NCI-H1105 treated with DMSO at 0.1 percent for 48 hours (cell line): Measurements from ENCODE around the gene FNDC8.
"Not testable (repeated sequence)": the region's sequence is repeated elsewhere in the genome, so short reads cannot be mapped to it uniquely, and the experiment has no call there.

Experiments
- DNase-seq: peaks from one replicate; lab custom pipeline; 2025; lab: John Stamatoyannopoulos, UW

The FNDC8 gene

DNA sequence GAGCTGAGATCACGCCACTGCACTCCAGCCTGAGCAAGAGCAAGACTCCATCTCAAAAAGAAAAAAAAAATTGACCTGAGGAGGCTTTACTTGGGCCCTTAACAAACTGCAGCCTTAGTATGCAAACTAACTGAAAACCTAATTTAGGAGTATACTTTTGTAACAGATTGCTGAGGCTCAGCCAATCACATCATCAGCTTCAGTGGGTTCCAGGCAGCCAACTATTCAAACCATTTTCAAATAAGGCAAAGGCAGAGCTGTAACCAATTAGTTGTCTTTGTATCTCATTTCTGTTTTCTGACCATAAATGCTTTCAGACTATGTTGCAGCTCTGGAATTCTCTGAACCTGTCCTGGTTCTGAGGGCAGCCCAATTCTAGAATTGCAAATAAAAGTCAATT lies 25.7 kb upstream of the FNDC8 start:
- no peak for DNase-seq

DNA sequence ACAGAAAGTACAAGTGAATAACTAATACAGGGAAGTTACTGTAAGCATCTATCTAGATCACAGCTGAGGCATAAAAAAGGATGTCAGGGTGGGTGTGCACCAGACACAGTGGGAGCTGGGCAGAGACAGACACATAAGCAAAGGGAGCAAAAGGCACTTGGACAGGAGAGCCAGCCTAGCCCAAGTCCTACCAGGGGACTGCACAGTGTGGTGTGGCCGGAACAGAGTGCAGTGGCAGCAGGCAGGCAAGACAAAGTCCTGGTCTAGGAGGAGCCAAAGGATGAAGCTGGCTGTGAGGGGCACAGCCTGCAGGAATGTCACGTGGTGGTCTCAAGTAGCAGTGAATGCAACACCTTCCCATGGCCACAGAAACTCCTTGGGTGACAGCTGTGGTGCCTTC lies 23.6 kb upstream of the FNDC8 start:
- DNase-seq = no peak

DNA sequence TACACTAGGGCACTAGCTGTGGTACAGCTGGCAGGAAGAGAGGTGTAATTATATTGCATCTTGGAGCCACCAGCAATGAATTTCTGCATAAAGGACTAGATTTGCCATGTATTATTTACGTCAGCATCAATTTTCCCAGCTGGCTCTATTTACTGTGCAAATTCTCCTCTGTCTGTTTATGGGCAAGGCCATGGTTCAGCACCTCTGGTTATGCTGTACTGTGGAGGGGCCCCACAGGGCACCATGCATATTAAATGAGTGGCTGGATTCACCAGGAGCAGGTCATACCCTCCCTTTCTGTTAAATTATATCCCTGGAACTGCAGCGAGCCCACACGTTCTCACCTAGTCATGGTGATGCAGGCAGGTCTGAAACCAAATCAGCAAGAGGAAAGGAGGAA lies 21.5 kb upstream of the FNDC8 start:
- no peak for DNase-seq

DNA sequence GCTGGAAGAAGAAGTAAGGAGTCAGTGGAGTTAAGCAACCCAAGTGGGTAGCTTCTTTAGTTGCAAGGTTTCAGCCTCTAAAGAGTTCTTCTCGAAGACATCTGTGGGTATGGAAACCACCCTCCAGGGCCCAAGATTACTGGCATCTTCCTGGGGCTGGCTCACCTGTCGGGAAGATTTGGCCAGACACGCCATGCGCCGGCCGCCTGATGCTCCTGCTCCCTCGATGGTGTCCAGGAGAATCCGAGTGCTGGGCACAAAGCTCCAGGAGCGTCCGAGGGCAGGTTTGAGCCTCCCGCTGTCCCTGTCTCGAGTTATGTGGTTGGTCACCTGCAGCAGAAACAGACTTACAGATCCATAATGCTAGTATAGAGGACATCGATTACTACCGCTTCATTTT lies 20.4 kb upstream of the FNDC8 start:
- DNase-seq = no peak

DNA sequence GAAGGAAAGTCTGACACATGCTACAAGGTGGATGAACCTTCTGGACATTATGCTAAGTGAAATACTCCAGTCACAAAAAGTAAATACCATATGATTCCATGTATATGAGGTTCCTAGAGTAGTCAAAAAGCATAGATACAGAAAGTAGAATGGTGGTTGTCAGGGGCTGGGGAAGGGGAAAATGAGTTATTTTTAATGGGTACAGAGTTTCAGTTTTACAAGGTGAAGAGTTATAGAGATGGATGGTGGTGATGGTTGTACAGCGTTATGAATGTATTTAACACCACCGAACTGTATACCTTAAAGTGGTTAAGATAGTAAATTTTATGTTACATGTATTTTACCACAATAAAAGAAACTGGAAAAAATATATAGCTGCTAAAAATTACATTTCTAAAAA lies 19.7 kb upstream of the FNDC8 start:
- DNase-seq = no peak

DNA sequence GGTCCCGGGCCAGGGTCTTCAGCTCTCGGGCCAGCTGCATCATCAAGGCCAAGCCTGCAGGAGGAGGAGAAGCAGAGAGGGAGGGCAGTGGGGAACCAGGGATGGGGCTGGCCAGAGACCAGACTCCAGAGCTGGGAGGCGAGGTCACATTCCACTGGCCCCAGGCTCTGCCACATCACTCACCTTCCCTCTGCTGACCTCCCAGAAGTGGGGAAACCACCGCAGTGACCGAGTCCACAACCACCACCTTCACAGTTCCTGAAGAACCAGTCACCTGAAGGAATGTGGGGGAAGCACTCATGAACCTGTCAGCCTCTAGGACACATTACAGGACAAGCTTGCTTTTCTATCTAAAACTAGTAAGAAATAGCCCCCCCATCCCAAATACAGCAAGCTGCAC lies 18.1 kb upstream of the FNDC8 start:
- no peak for DNase-seq

DNA sequence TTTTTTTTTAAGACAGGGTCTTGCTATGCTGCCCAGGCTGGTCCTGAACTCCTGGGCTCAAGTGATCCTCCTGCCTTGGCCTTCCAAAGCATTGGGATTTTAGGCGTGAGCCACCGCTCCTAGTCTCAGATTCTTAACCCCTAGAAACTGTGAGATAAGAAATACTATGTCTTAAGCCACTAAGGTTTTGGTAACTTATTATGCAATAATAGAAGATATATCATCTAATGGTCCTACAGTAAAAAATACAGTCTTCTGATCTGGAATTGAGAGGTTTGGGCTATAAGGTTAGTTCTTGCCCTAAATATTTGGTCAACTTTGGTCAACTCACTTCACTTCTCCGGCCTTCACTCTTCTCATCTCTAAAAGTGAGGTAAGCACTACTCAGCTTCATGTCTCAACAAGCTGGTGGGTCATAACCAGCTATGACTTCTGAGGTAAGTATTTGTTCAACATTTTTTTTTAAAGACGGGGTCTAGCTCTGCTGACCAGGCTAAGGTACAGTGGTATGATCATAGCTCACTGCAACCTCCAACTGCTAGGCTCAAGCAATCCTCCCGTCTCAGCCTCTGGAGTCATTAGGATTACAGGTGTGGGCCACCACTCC lies 16.5 kb upstream of the FNDC8 start:
- DNase-seq = no peak

DNA sequence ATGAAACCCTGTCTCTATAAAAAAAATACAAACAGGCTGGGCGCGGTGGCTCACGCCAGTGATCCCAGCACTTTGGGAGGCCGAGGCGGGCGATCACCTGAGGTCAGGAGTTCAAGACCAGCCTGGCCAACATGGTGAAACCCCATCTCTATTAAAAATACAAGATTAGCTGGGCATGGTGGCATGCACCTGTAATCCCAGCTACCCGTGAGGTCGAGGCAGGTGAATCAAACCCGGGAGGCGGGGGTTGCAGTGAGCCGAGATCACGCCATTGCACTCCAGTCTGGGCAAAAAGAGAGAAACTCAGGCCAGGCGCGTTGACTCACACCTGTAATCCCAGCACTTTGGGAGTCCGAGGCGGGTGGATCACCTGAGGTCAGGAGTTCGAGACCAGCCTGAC lies 10.6 kb upstream of the FNDC8 start:
- not testable (repeated sequence) for DNase-seq

DNA sequence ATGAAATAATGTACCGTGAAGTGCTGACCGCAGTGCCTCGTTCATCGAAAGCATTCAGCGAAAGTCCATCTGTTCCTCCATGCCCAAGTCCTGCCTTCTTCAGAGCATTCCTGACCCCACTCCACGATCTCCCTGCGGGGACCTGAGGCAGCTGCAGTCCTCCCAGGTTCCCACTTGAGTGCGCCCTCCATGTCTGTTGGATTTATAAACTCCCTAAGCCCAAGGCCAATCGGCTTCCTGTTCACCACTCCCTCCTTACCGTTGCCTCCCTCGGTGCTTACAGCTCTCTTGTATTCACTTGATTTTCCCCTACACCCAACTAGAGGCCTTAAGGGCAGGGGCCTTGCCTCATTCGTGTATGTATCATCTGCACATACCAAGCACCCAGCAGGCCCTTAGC lies 4.6 kb upstream of the FNDC8 start:
- DNase-seq = no peak

DNA sequence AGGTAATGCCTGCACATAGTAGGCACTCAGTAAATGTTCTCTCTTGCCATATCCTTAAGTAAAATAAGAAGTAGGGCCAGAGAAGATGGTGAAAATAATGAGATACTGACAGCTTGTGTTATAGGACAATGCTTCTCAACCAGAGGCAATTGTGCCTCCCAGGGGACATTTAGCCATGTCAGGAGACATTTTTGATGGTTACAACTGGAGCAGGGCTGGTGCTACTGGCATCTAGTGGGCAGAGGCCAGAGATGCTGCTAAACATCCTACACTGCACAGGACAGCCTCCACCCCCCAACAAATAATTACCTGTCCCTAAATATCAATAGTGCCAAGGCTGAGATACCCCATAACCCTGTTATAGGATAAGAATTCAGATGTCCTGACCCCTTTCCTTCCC lies 3.4 kb upstream of the FNDC8 start:
- DNase-seq = no peak

DNA sequence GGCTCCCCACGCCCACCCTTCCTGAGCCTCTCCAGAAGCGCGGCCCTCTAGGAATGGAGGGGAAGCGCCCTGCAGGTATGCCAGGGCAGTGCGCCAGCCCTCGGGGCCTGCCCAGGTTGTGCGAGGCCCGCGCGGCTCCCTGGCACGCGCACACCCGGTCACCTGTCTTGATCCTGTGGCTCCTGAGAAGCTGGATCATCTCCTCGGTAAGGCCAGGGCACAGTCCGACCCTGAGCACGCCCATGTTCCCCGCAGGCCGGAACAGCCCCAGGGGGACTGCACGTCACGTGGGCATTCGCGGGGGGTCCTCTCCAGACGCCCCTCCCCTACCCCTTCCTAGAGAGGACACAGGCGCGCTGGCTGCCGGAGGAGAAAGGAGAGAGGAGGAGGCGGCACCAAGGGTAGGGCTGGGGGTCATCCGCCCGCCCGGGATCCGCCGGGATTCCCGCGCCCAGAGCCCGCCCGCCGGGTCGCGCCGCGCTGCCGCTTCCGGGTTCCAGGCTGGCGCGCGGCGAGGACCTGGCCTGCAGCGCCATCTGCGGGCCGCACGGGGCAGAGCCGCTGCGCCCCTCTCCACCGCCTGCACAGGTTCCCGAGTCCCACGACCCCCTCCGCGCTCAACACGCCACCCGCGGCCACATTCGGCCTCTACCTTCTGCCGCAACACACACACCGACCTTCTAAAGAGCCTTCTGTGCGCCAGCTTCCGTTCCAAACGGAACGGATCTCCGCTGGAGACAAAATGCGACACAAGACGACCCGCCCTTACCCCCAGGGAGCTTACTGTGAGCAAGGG lies 1.8 kb upstream of the FNDC8 start, which contains the start of gene RAD51D:
RAD51D (minus strand) TSS at position 491 of the 796 bp plus-strand sequence; CDS start at position 244, 247 bp downstream.
- peak; percentile 70 for DNase-seq

DNA sequence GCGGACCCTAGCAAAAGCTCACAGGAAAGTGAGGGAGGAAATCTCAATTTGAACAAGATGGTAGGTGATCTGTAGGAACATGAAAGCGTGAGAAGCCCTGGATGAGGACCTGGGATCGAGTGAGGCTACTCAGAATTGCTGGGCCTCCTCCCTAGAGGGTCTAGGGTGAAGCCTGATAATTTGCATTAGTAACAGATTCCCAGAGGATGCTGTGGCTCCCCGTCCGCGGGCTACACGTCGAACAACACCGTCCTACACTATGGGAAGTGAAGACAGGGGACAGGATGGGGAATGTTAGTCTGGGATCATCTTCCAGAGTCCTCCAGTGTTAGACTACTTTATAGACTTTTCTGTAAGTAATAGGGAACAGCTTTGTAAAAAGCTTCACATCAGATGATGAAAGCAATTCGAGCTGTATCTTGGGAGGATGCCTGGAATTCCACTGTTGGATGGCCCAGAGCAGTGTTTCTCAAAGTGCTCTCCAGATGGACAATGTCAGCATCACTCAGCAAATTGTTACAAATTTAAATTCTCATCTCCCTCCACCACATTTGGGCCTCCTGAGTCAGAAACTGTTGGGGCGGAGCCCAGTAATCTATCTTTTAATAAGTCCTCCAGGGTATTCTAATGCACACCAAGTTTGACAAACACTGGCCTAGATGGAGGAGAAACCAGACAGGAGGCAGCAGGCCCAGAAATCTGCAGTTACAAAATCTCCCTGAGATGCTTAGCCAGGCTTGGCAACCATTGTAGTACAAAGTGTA lies 6.5 kb downstream of the FNDC8 start:
- no peak for DNase-seq

DNA sequence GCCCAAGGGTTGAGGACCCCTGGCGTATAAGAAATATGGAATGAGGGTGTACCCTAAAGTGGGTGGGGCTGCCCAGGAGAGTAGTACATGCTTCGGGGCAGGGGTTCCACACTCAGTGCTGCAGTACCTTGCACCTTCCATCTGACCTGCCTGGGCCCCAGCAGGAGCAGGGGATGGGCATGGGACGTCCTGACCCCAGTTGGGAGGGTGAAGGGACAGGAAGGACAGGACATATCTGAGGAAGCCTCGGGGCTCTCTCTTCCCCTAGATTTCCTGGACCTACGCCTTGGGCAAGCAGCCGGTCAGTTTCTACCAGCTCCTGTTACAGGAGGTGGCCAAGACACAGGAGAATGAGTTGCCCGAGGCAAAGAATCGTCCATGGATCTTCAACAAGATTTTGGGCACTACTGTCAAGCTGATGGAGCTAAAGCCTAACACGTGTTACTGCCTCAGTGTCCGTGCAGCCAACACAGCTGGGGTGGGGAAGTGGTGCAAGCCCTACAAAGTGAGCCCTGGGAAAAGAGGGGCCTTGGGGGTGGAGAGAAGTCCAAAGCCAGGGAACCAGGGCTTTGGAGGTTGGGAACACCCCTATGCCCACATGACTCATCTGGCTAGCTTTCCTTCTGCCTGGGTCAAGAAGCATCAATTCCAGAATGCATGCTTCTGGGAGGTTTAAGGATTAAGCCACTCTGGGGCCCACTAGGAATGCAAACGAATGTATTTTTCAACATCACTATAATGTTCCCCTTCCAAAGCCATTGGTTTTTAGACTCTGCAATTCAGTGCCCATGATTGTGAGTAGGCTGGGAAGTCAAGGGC lies 7.9 kb downstream of the FNDC8 start:
- no peak for DNase-seq

DNA sequence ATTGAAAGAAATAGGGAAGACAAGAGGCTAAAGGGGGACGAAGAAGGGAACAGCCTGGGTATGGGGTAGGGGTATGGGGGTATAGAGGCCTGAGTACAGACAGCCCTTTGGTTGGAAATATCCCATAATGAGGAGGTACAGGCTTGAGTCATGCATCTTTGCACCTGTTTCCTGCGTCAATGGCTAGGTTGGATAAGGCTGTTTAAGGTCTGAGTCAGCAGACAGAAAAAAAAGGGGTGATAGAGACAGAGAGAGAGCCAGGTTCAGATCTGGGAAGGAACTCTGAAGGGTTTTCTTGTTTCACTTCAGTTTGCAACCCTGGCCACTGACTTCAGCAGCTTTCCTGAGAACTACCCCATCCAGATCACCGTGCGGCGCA lies 8.5 kb downstream of the FNDC8 start:
- DNase-seq = no peak

DNA sequence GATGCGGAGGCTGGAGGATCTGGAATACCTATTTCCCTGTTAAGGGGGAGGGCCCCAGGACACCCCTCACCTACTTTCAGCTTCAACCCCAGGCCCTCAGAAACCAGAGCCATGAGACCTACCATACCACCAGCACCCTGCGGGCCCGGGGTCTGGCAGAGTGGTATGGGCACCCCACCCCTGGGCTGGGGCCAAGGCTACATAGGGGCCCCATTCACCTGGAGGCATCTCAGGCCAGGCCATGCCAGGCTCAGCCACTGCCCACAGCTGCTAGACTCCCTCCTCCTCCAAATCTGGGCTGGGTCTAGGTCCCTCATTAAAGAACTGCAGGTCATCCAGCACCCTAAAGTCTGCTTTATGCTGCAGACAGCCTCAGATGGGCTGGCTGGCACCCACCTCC lies 9.0 kb downstream of the FNDC8 start:
- no peak for DNase-seq

DNA sequence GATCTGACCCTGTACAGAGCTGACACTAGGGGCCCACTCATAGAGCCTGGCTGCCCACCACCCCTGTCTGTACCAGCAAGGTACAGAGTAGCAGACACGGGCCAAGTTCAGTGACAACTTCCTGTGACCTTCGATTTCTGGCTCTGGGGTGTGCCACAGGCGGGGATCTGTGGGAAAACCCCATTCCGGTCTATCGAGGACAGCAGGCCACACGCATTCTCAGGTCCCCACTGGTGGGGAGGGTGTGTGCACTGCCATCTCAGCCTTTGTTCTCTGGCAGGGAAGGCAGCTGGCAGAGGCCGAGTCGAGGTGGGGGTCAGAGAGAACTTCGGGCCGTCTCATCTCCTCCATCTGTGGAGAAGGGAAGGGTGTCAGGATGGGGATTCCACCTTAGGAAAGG lies 10.7 kb downstream of the FNDC8 start:
- no peak for DNase-seq

DNA sequence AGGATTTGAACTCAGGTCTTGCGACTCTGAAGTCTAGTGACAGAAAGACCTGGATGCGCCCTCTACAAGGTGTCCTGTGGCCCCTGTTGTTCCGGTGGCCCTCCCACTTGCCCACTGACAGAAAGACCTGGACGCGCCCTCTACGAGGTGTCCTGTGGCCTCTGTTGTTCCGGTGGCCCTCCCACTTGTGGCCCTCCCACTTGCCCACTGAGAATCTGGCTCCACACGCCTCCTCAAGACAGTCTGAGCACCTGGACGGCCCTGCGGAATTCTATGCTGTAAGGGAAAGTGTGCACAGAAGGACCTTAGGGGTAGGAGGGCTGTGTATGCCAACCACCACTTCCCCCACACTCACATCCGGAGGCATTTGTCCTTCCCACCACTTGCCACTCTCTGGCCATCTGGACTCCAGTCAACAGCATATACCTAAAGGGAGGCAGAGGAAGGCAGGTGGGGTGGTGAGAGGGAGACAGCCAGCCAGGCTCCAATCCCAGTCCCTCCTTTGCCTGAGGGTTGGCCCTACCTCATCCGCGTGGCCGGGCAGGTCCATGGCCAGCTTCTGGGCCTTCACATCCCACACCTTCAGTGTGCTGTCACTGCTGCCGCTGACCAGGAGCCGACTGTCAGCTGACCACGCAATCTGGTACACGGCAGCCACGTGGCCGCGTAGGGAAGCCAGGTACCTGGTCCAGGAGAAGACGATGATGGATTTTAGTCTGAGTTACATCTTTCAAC lies 11.6 kb downstream of the FNDC8 start:
- DNase-seq = no peak

DNA sequence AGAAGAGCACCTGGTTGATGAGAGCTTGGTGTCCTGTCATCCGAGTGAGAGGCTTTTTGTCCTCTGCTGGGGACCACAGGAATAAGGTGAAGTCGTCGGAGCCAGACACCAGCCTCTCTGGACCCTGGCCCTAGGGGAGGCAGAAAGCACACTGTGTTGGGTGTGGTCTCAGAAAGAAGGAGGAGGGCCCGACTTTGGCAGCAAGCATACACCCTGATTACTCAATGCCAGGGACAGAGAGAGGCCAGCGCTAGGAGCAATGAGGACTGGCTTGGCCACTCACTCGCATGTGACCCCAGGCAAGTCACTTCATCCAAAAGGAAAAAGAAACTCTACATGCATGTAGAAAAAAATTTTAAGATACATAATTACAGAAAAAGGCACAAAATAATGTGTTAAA lies 13.9 kb downstream of the FNDC8 start:
- DNase-seq = no peak

DNA sequence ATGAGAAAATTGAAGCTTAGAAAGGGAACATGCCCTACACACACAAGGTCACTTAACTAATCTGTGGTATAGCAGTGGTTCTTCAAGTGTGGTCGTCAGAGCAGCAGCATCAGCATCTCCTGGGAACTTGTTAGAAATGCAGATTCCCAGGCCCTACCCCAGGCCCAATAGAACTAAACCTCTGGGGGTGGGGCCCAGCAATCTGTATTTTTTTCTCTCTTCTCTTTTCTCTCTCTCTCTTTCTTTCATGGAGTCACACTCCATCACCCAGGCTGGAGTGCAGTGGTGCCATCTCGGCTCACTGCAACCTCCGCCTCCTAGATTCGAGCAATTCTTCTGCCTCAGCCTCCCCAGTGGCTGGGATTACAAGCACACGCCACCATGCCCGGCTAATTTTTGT lies 16.8 kb downstream of the FNDC8 start:
- DNase-seq = no peak

DNA sequence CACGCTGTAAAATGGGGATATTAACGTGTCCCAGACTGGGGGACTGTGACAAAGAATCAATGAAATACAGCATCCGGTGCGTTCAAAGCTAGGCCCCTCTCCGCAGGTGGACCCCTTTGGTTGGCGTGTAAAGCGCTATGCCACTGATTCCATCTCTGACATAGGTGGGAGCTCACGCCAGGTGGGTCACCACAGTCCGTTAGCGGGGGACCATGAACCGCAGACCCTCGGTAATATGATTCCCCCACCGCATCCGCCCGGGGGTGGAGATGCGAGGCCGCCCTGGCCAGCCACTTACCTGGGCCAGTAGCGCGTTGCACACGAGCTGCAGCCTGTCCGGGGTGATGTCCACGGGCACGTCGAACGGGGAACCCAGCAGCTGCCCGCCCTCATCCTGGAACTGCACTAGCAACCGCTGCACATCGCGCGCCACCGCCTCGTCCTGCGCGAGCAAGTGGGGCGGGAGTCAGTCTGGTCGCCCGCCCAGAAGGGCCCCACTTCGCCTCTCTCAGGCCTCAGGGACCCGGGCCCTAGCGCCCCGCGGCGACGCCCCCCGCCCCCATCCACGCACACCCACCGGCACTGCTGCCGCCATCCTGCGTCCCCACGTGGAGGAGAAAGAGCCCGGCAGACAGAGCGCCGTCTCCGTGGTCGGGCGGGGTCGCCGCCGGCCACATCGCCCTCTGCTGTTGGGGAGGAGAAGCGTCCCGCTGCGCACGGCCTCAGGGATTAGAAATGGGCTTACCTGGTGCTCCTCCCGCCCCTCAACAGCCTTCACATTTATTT lies 20.5 kb downstream of the FNDC8 start, which contains the start of gene NLE1:
NLE1 (minus strand) TSS at position 623 of the 786 bp plus-strand sequence; CDS start at position 595, 28 bp downstream.
- DNase-seq = peak; percentile 66

DNA sequence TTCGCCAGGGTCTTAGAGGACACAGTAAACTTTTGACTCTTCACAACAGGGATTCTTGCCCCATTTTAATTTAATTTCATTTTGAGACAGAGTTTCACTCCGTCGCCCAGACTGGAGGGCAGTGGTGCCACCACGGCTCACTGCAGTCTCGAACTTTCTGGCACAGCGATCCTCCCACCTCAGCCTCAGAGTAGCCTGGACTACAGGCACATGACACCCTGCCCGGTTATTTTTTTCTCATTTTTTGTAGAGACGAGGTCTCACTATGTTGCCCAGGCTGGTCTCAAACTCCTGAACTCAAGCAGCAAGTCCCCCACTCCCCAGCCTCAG lies 21.0 kb downstream of the FNDC8 start:
- no peak for DNase-seq
